Thymus (tissue), 11 donors: ENCODE results near the gene CBX8. TPM values are rescaled to one million over a fixed set of nuclear protein-coding genes. Genes with fewer than 3 reads are reported as not detected.
A peak's percentile ranks its signal among the peaks of the same experiment; 100 is the strongest.

Experiments used
- DNase-seq, 9 donors: peaks; one replicate each; pipeline ENCODE4 v3.0.0-alpha.2; 2013; ENCODE audit warnings: low spot score in 9 of 9, low read depth in 6 of 9, missing footprints in 1 of 9
- H3K27ac ChIP-seq, 2 donors: one replicate each; pipeline ENCODE4 v1.5.1; 2013; ENCODE audit warnings: control low read depth in 1 of 2, low read depth in 1 of 2, low read length in 1 of 2, mild to moderate bottlenecking in 1 of 2, moderate library complexity in 1 of 2
- H3K27me3 ChIP-seq, 2 donors: one replicate each; pipeline ENCODE4 v1.5.1; 2013; ENCODE audit warnings: low read length in 1 of 2; ENCODE audit not compliant: control insufficient read depth in 2 of 2, insufficient read depth in 1 of 2
- H3K36me3 ChIP-seq, 2 donors: one replicate each; pipeline ENCODE4 v1.5.1; 2013; ENCODE audit warnings: low read length in 1 of 2, mild to moderate bottlenecking in 1 of 2, moderate library complexity in 1 of 2; ENCODE audit not compliant: control insufficient read depth in 2 of 2, insufficient read depth in 2 of 2
- H3K4me1 ChIP-seq, 2 donors: one replicate each; pipeline ENCODE4 v1.5.1; 2013; ENCODE audit warnings: low read length in 2 of 2; ENCODE audit not compliant: control insufficient read depth in 2 of 2, insufficient read depth in 2 of 2
- H3K4me3 ChIP-seq, 2 donors: one replicate each; pipeline ENCODE4 v1.5.1; 2013; ENCODE audit warnings: low read length in 2 of 2, control low read depth in 1 of 2, mild to moderate bottlenecking in 1 of 2
- H3K9me3 ChIP-seq, 2 donors: one replicate each; pipeline ENCODE4 v1.5.1; 2013; ENCODE audit warnings: low read length in 1 of 2, mild to moderate bottlenecking in 1 of 2; ENCODE audit not compliant: control insufficient read depth in 2 of 2, insufficient read depth in 1 of 2
- WGBS: extraction: QIAGEN DNeasy Blood & Tissue Kit; methylation state at CpG from one replicate; pipeline ENCODE4 v1.1.7; 2013; 5-methylcytosine and 5-hydroxymethylcytosine counted together
- polyA plus RNA-seq: library from polyadenylated mRNA; stranded (reverse); fragments of 200-250 nt; gene quantifications from one replicate; pipeline ENCODE4 v1.2.3, GENCODE V29; 2013
- total RNA-seq: library from RNA; stranded (reverse); fragments of 120-200 nt; gene quantifications from one replicate; pipeline ENCODE4 v1.2.4, GENCODE V29; 2013
- donor health status: healthy.

CBX8 gene
- total and polyA plus RNA-seq, 2 donors = 7.4 to 12.8 TPM

DNA sequence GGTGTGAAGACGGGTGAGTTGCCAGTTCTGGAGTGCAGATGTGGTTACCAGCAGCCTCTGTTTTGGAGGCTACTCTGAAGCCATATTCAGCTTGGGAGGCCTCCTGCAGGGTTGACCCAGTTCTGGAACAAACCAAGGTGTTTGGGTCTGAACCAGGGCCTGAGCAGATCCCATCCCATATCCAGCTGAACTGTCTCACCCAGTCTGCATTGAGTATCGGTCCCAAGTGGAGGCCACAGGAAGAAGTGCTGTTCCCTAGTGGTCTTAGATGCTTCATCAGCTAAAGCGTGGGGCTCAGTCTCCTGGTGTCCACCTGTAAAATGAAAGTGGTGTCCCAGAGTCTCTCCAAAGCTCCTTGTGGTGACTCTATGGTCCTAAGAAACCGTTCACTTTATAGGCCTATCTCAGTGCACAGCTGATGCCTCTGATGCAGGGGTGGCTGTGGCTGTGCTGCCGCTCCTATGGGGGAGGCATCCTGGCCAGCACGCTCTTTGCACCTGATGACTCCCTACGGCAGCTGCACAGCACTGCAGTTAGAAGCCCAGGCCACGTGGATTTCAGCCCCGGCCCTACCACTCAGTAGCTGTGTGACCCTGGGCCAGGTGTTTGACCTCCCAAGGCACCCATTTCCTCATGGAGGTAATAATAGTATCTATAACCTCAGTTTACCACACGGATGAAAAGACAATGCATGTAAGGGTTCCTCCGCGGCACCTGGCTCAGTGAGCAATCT, 21.3 kb upstream of the CBX8 start:
- WGBS = 96% methylated on average over 12 of the region's 12 CpGs
- H3K4me3 ChIP-seq = no peak overlapping the region

DNA sequence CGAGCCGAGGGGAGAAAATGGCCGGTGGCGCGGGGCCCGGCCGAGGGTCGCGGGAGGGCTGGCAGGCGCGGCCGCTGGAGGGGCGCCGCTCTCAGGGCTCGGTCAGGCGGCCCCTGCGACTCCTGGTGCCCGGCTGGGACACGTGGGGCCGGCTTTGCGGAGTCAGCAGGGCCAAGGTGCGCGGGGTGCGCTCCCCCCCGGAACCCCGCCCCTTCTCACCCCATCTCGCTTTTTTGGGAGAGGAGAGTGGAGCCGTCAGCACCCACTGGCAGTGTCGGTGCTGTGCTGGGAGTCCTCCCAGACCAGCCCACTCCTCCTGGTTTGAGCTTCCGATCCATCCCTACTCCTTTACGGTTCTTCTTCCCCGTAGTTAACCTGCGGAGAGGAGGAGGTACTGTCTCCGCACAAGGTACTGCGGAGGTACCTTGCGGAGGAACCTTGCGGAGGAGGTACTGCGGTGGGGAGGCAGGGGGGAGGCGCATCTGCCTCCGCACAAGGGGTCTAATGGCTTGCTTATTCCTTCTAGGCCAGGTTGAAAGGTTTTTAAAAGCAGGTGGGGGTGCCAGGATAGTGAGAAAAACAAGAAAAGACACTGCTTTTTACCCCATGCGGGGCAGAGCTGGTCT, 19.1 kb upstream of the CBX8 start:
- H3K27me3 ChIP-seq = peaks cover 76 to 95% of the 10 kb centered on the region in 2 donors
- no peak for DNase-seq
- no peak overlapping the region for H3K4me3 ChIP-seq
- peaks cover 0 to 17% of the 10 kb centered on the region in 2 donors for H3K9me3 ChIP-seq
- WGBS = 32% methylated on average over 41 of the region's 41 CpGs
- no peaks in the 10 kb centered on the region for H3K36me3 ChIP-seq
- H3K4me1 ChIP-seq = peaks cover 37 to 46% of the 10 kb centered on the region in 2 donors
- H3K27ac ChIP-seq = no peak overlapping the region

More for the DNA sequence above, 21.3 kb upstream of the CBX8 start:
- H3K4me1 ChIP-seq = peaks cover 17 to 26% of the 10 kb centered on the region in 2 donors
- H3K36me3 ChIP-seq = no peaks in the 10 kb centered on the region
- H3K9me3 ChIP-seq = peaks cover 0 to 6% of the 10 kb centered on the region in 2 donors
- H3K27ac ChIP-seq = no peak overlapping the region
- DNase-seq = no peak
- H3K27me3 ChIP-seq = peaks cover 53 to 83% of the 10 kb centered on the region in 2 donors

DNA sequence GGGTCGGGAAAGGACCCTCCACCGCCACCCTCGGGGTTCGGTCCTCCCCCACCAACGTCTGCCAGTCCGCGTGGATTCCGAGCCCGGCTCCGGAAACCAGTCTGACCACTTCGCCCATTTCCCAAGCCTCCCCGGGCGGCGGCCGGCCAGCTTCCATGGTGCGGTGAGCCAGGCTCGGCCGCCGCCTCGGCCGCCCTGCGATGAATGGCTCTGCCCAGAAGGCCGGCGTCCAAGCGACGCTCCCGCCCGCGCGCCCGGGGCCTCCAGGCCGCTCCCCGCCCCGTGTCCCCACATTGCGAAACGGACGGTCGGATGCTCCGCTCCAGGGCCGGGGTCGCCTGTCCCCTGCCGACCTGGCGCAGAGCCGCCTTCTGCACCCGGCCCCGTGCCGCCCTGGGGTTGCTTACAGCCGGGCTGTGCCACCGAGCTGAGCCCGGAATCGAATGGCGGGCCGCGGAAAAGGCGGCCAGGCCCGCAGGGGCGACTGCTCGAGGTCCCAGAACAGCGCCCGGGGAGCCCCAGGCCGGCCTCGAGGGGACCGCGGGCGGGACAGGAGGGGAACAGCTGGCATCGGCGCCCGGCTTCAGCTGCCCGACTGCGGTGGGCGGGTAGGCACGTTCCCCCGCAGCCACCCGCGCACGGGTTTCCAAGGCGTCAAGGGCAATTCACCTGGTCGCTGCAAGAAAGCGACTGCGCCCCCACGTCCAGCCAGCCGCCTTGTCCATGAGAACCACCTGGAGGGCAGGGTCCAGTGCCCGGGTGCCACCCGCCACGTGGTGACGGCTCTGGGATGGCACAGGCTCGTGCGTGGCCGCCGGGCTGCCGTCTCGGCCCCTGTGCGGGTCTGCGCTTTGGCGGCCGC, 18.3 kb upstream of the CBX8 start:
- H3K27ac ChIP-seq = no peak overlapping the region
- WGBS = 3% methylated on average over 96 of the region's 96 CpGs
- peaks cover 41 to 54% of the 10 kb centered on the region in 2 donors for H3K4me1 ChIP-seq
- no peaks in the 10 kb centered on the region for H3K36me3 ChIP-seq
- DNase-seq = no peak
- H3K27me3 ChIP-seq = peaks cover 83 to 96% of the 10 kb centered on the region in 2 donors
- peaks cover 0 to 17% of the 10 kb centered on the region in 2 donors for H3K9me3 ChIP-seq
- H3K4me3 ChIP-seq = peak overlapping the region in 1 of 2 donors; percentile 17

DNA sequence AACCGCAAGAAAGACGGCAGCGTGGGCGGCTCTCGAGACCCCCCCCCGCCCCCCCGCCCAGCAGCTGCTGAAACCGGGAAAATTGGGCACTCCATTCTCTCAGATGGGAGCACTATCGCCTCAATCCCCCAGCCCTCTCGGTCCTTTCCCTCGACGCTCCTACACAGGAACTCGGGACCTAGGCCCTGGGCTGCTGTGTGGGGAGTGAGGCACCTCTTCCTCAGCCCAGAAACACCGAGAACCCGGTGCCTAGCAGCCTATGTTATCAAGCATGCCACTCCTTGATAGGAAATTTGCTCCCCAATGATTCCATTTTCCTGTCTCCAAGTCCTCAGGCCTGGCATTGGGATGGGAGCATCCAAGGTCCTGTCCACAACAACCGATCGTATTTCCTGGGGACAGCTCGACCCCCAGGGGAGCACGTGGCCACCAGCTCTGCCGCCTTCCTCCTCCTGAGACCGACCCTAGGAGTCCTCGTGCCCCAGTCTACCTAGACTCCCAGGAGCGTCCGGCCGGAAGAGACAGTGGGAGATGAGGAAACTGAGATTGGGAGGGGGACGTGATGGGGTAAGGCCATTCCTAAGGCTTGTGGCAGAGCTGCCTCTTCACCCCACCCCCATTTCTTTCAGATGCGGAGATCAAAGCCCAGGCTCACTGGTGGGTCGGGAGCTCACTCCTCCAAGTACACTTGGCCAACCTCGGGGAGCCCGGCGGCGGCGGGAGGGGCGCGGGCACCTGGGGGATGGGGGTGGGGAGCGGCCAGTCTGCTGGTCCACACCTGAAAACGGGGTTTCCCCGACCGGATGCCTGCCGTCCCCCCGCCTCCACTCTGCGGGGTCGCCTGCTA, 17.5 kb upstream of the CBX8 start:
- Histone ChIP-seq H3K4me3 (peak overlapping the region in 1 of 2 donors; percentile 62), H3K36me3 (no peaks in the 10 kb centered on the region), H3K4me1 (peaks cover 48 to 60% of the 10 kb centered on the region in 2 donors), H3K27ac (no peak overlapping the region), H3K9me3 (peaks cover 0 to 17% of the 10 kb centered on the region in 2 donors), H3K27me3 (peaks cover 90 to 93% of the 10 kb centered on the region in 2 donors)
- DNase-seq = peak in 2 of 9 donors; percentile 37 to 58
- WGBS = 4% methylated on average over 43 of the region's 43 CpGs

DNA sequence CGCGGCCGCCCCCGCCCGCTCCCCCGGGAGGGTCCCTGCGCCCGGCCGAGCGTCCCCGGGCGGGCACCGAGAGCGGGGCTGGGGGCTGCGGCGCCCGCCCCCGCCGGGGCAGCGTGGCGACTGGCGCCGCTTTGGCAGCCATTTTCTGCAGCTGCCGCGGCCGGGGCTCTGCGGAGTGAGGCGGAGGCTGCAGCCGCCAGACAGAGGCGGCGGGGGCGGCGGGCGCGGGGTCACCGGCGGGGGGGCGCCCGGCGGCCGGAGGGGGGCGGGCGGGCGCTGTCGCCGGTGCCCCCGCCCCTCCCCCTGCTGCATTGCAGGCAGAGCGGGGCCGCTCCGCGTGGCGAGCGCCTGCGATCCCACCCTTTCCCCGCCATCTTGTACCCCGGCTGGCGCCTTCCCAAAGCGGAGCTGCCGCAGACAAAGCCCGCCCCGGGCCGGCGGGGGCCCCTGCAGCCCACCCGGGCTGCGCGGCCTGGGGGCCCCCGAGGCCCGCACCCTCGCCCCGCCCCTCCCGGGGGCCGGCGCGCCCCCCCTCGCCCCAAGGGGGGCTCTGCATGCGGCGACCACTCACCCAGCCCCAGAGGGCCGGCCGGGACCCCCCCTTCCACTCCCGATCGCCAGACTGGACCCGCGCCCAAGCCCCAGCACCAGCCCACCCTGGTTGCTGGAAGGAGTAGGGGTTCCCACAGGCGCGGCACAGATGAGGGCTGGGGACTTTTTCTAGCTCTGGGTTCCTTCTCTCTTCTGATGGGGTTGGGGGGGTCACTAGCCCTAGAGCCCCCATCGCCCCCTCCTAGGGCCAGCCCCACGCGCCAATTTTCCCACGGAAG, 16.6 kb upstream of the CBX8 start:
- WGBS = 1% methylated on average over 89 of the region's 89 CpGs
- Histone ChIP-seq H3K36me3 (no peaks in the 10 kb centered on the region), H3K9me3 (peaks cover 0 to 20% of the 10 kb centered on the region in 2 donors), H3K4me3 (peak overlapping the region in 1 of 2 donors; percentile 62), H3K4me1 (peaks cover 52 to 68% of the 10 kb centered on the region in 2 donors), H3K27ac (no peak overlapping the region), H3K27me3 (peaks cover 92 to 94% of the 10 kb centered on the region in 2 donors)
- no peak for DNase-seq

DNA sequence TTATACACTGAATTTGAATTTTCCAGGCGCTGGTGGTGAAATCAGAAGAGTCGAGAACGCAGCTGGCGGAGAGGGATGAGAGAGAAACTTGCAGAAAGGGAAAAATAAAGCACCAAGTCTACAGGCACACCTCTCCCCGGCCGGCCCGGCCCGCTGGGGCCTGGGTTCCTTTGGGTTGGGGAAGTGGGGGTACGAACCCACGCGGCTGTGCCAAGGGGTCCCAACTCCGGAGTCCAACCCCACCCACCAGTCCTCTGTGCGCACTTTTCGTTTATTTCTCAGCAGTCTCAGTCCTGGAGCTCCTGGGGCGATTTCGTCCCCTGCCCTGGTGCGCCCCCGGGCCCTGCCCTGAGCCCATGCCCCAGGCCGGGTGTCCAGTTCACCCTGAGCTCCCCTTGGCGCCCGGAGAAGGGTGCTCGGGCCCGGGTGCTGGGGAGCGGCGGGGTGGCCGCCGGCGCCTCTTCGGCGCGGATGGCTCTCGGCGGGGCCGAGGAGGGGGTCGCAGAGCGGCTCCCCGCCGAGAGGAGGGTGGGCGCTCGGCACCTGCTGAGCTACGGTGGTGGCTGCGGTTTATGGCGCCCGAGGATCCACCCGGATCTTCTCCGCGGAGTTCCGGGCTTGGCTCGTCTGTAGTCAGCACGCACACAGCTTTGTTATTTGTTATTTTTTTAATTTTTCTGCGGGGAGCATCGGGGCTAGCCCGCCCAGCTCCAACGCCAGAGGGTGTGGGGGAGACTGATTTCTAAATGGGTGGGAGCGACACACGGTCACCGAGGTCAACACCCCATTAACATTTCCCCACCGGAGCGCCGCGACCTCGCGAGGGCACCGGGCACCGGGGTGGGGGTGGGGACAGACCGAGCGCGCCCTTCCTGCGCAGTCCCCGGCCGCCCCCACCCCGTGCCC, 15.7 kb upstream of the CBX8 start:
- Histone ChIP-seq H3K27me3 (peaks cover 94 to 95% of the 10 kb centered on the region in 2 donors), H3K4me3 (peak overlapping the region; percentile 28 to 62), H3K27ac (no peak overlapping the region), H3K4me1 (peaks cover 52 to 72% of the 10 kb centered on the region in 2 donors), H3K36me3 (no peaks in the 10 kb centered on the region), H3K9me3 (peaks cover 0 to 20% of the 10 kb centered on the region in 2 donors)
- 2% methylated on average over 72 of the region's 72 CpGs for WGBS
- DNase-seq = peak in 1 of 9 donors; percentile 58

DNA sequence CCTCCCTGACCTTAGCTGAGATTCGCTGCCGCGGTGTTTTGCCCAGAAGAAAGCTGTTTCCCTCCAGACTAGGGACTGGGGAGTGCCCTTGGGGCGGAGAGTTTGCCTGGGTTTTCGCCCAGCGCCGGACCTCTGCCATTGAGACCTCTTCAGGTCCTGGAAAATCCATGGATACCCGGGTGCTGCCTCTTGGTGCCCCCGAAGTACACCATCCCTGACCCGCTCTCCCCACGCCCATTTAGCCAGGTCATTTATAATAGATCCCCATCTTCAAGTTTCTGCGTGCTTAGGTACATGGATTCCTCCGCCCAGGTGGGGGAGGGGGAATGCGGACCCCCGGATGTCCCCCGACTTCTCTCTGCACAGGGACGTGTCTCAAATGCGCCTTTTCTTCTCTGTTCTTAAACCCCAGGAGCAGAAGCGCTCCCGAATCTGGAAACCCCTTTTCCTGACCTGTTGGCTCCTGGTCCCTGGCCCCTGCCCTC, 15.0 kb upstream of the CBX8 start:
- Histone ChIP-seq H3K4me3 (peak overlapping the region in 1 of 2 donors; percentile 41), H3K27ac (no peak overlapping the region)
- WGBS = 4% methylated on average over 20 of the region's 20 CpGs

More for the DNA sequence above, 15.0 kb upstream of the CBX8 start:
- peak in 1 of 9 donors; percentile 43 for DNase-seq
- H3K36me3 ChIP-seq = no peaks in the 10 kb centered on the region
- peaks cover 94 to 95% of the 10 kb centered on the region in 2 donors for H3K27me3 ChIP-seq
- peaks cover 52 to 72% of the 10 kb centered on the region in 2 donors for H3K4me1 ChIP-seq
- H3K9me3 ChIP-seq = peaks cover 0 to 20% of the 10 kb centered on the region in 2 donors
